ENCODE measurements around the gene QPCT.

Gene QPCT

GRCh38 chr2:37394796-37395555 is 50.5 kb downstream of the QPCT start:
- no peak overlapping the region for H3K27ac ChIP-seq
- no peaks in the 10 kb centered on the region for H3K27me3 ChIP-seq (ENCODE audit: insufficient read depth, low read depth, severe bottlenecking)
- no peak overlapping the region for H3K4me3 ChIP-seq (ENCODE audit: low read depth, low read length)
- no peaks in the 10 kb centered on the region for H3K36me3 ChIP-seq
- H3K9me3 ChIP-seq (ENCODE audit: severe bottlenecking) = no peaks in the 10 kb centered on the region
- TF ChIP-seq CTCF (IDR thresholded peaks at IDR 0.05; ENCODE audit: low read depth, low read length) = no peak
- no peak for DNase-seq

GRCh38 chr2:37396890-37397565 is 52.6 kb downstream of the QPCT start:
- no peak overlapping the region for H3K4me3 ChIP-seq (ENCODE audit: low read depth, low read length)
- no peak for TF ChIP-seq CTCF (IDR thresholded peaks at IDR 0.05; ENCODE audit: low read depth, low read length)
- no peaks in the 10 kb centered on the region for H3K36me3 ChIP-seq
- DNase-seq = no peak
- no peaks in the 10 kb centered on the region for H3K27me3 ChIP-seq (ENCODE audit: insufficient read depth, low read depth, severe bottlenecking)
- H3K9me3 ChIP-seq (ENCODE audit: severe bottlenecking) = no peaks in the 10 kb centered on the region
- H3K27ac ChIP-seq = no peak overlapping the region

- no peaks in the 10 kb centered on the region for H3K36me3 ChIP-seq
- H3K4me3 ChIP-seq (ENCODE audit: low read depth, low read length) = no peak overlapping the region
- H3K27ac ChIP-seq = no peak overlapping the region
- no peaks in the 10 kb centered on the region for H3K9me3 ChIP-seq (ENCODE audit: severe bottlenecking)
- TF ChIP-seq CTCF (IDR thresholded peaks at IDR 0.05; ENCODE audit: low read depth, low read length) = no peak
- no peaks in the 10 kb centered on the region for H3K27me3 ChIP-seq (ENCODE audit: insufficient read depth, low read depth, severe bottlenecking)
- no peak for DNase-seq
Measured at GRCh38 chr2:37398990-37399389, 54.6 kb downstream of the QPCT start.

GRCh38 chr2:37400041-37400440 is 55.6 kb downstream of the QPCT start:
- H3K36me3 ChIP-seq = no peaks in the 10 kb centered on the region
- H3K27ac ChIP-seq = no peak overlapping the region

GRCh38 chr2:37402636-37403035 is 58.2 kb downstream of the QPCT start:
- DNase-seq = no peak
- H3K4me3 ChIP-seq (ENCODE audit: low read depth, low read length) = no peak overlapping the region
- H3K27ac ChIP-seq = no peak overlapping the region
- H3K9me3 ChIP-seq (ENCODE audit: severe bottlenecking) = no peaks in the 10 kb centered on the region
- TF ChIP-seq CTCF (IDR thresholded peaks at IDR 0.05; ENCODE audit: low read depth, low read length) = no peak
- no peaks in the 10 kb centered on the region for H3K27me3 ChIP-seq (ENCODE audit: insufficient read depth, low read depth, severe bottlenecking)
- H3K36me3 ChIP-seq = no peaks in the 10 kb centered on the region

More at GRCh38 chr2:37400041-37400440, 55.6 kb downstream of the QPCT start:
- Histone ChIP-seq H3K9me3 (ENCODE audit: severe bottlenecking) (no peaks in the 10 kb centered on the region), H3K4me3 (ENCODE audit: low read depth, low read length) (no peak overlapping the region), H3K27me3 (ENCODE audit: insufficient read depth, low read depth, severe bottlenecking) (no peaks in the 10 kb centered on the region)
- no peak for DNase-seq
- no peak for TF ChIP-seq CTCF (IDR thresholded peaks at IDR 0.05; ENCODE audit: low read depth, low read length)

Measured in WERI-Rb-1 (cell line).